ENCODE measurements around the gene PNPLA6. TPM values are rescaled to one million over a fixed set of nuclear protein-coding genes. Genes with fewer than 3 reads are reported as not detected.

PNPLA6 gene
- total RNA-seq, 1 donor from 2014 or later, result 129 TPM

GRCh38 chr19:7556696-7557315 lies 21.3 kb downstream of the PNPLA6 start:
- Mint-ChIP-seq H3K36me3 (ENCODE audit: unreplicated experiment) (peaks cover 31% of the 10 kb centered on the region), H3K27me3 (ENCODE audit: unreplicated experiment) (no peaks in the 10 kb centered on the region), H3K27ac (ENCODE audit: unreplicated experiment) (no peak overlapping the region), H3K4me3 (ENCODE audit: unreplicated experiment) (no peak overlapping the region), H3K4me1 (ENCODE audit: unreplicated experiment) (no peaks in the 10 kb centered on the region), H3K9me3 (ENCODE audit: unreplicated experiment) (no peaks in the 10 kb centered on the region)
- DNase-seq (ENCODE audit: extremely low spot score, unreplicated experiment), result no peak
- no peak for TF ChIP-seq CTCF (IDR thresholded peaks at IDR 0.05)

DNA sequence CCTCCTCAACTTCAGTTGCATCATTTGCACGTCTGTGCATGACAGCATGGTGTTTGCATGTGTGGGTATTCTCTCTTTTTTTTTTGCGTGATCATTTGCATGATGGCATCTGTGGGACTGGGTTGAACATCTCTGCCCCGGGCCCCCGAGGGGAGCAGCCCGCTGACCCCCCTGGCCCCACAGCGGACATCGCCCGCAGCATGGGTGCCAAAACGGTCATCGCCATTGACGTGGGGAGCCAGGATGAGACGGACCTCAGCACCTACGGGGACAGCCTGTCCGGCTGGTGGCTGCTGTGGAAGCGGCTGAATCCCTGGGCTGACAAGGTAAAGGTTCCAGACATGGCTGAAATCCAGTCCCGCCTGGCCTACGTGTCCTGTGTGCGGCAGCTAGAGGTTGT lies 23.1 kb downstream of the PNPLA6 start:
- Mint-ChIP-seq H3K4me1 (ENCODE audit: unreplicated experiment) (no peaks in the 10 kb centered on the region), H3K36me3 (ENCODE audit: unreplicated experiment) (peaks cover 31% of the 10 kb centered on the region), H3K27me3 (ENCODE audit: unreplicated experiment) (no peaks in the 10 kb centered on the region), H3K4me3 (ENCODE audit: unreplicated experiment) (no peak overlapping the region), H3K9me3 (ENCODE audit: unreplicated experiment) (no peaks in the 10 kb centered on the region), H3K27ac (ENCODE audit: unreplicated experiment) (no peak overlapping the region)
- DNase-seq (ENCODE audit: extremely low spot score, unreplicated experiment), result no peak
- TF ChIP-seq CTCF (IDR thresholded peaks at IDR 0.05), result no peak

- Mint-ChIP-seq H3K4me3 (ENCODE audit: unreplicated experiment) (no peak overlapping the region), H3K4me1 (ENCODE audit: unreplicated experiment) (no peaks in the 10 kb centered on the region), H3K36me3 (ENCODE audit: unreplicated experiment) (peaks cover 31% of the 10 kb centered on the region), H3K27ac (ENCODE audit: unreplicated experiment) (no peak overlapping the region), H3K9me3 (ENCODE audit: unreplicated experiment) (no peaks in the 10 kb centered on the region), H3K27me3 (ENCODE audit: unreplicated experiment) (no peaks in the 10 kb centered on the region)
- no peak for TF ChIP-seq CTCF (IDR thresholded peaks at IDR 0.05)
- DNase-seq (ENCODE audit: extremely low spot score, unreplicated experiment), result no peak
These were observed 23.6 kb downstream of the PNPLA6 start for GRCh38 chr19:7559102-7559501.

GRCh38 chr19:7560255-7560654 lies 24.7 kb downstream of the PNPLA6 start:
- Mint-ChIP-seq H3K36me3 (ENCODE audit: unreplicated experiment) (peaks cover 31% of the 10 kb centered on the region), H3K27me3 (ENCODE audit: unreplicated experiment) (no peaks in the 10 kb centered on the region), H3K4me1 (ENCODE audit: unreplicated experiment) (no peaks in the 10 kb centered on the region), H3K9me3 (ENCODE audit: unreplicated experiment) (no peaks in the 10 kb centered on the region), H3K27ac (ENCODE audit: unreplicated experiment) (no peak overlapping the region), H3K4me3 (ENCODE audit: unreplicated experiment) (no peak overlapping the region)
- DNase-seq (ENCODE audit: extremely low spot score, unreplicated experiment), result no peak
- TF ChIP-seq CTCF (IDR thresholded peaks at IDR 0.05), result no peak

GRCh38 chr19:7561325-7561724 lies 25.8 kb downstream of the PNPLA6 start:
- Mint-ChIP-seq H3K27ac (ENCODE audit: unreplicated experiment) (no peak overlapping the region), H3K4me1 (ENCODE audit: unreplicated experiment) (no peaks in the 10 kb centered on the region), H3K27me3 (ENCODE audit: unreplicated experiment) (no peaks in the 10 kb centered on the region), H3K9me3 (ENCODE audit: unreplicated experiment) (no peaks in the 10 kb centered on the region), H3K4me3 (ENCODE audit: unreplicated experiment) (no peak overlapping the region), H3K36me3 (ENCODE audit: unreplicated experiment) (peaks cover 30% of the 10 kb centered on the region)
- DNase-seq (ENCODE audit: extremely low spot score, unreplicated experiment), result no peak
- no peak for TF ChIP-seq CTCF (IDR thresholded peaks at IDR 0.05)

Data from osteocyte (in vitro differentiated cells).